Measurements from ENCODE around the gene IL17B. TPM values are rescaled to one million over a fixed set of nuclear protein-coding genes. Genes with fewer than 3 reads are reported as not detected.

IL17B gene
- total RNA-seq, 3 donors from 2014 or later, result 0.64 to 5.6 (median 5.4) TPM

- Histone ChIP-seq H3K36me3 (no peaks in the 10 kb centered on the region), H3K27me3 (no peaks in the 10 kb centered on the region), H3K4me3 (peak overlapping the region; percentile 42 to 76 (median 67)), H3K27ac (peak overlapping the region; percentile 91 to 92), H3K9me3 (no peaks in the 10 kb centered on the region), H3K4me1 (peaks cover 0 to 5% of the 10 kb centered on the region in 2 donors)
- no peak for TF ChIP-seq CTCF (IDR thresholded peaks at IDR 0.05)
- TF ChIP-seq POLR2AphosphoS5 (IDR thresholded peaks at IDR 0.05), result no peak
- no peak for TF ChIP-seq POLR2A (IDR thresholded peaks at IDR 0.05)
- intact Hi-C loops (cut with DNase I; ENCODE audit: low total_unique reads), result no loop called here
- peak in 1 of 2 donors; percentile 36 for DNase-seq (ENCODE audit: low spot score in 2 of 2)
Observed at GRCh38 chr5:149410721-149411432, 31.8 kb upstream of the IL17B start.

GRCh38 chr5:149410071-149410470 is 31.0 kb upstream of the IL17B start:
- Histone ChIP-seq H3K36me3 (no peaks in the 10 kb centered on the region), H3K4me1 (peaks cover 0 to 5% of the 10 kb centered on the region in 2 donors), H3K9me3 (no peaks in the 10 kb centered on the region), H3K27me3 (no peaks in the 10 kb centered on the region), H3K4me3 (peak overlapping the region; percentile 42 to 76 (median 67)), H3K27ac (peak overlapping the region; percentile 91 to 92)
- TF ChIP-seq POLR2AphosphoS5 (IDR thresholded peaks at IDR 0.05) (no peak), CTCF (IDR thresholded peaks at IDR 0.05) (no peak), POLR2A (IDR thresholded peaks at IDR 0.05) (no peak)
- DNase-seq (ENCODE audit: low spot score in 2 of 2), result no peak
- intact Hi-C loops (cut with DNase I; ENCODE audit: low total_unique reads), result no loop called here

GRCh38 chr5:149409268-149409948 is 30.3 kb upstream of the IL17B start:
- no peak for DNase-seq (ENCODE audit: low spot score in 2 of 2)
- no peaks in the 10 kb centered on the region for H3K4me1 ChIP-seq
- H3K27ac ChIP-seq, result peak overlapping the region; percentile 91 to 92
- H3K27me3 ChIP-seq, result no peaks in the 10 kb centered on the region
- H3K36me3 ChIP-seq, result no peaks in the 10 kb centered on the region
- H3K4me3 ChIP-seq, result peak overlapping the region; percentile 42 to 76 (median 67)
- H3K9me3 ChIP-seq, result no peaks in the 10 kb centered on the region
- intact Hi-C loops (cut with DNase I; ENCODE audit: low total_unique reads), result loop anchor here (1.0 kb wide), 1 partner anchor 40 kb away; no protein-coding TSS in a partner anchor
- TF ChIP-seq CTCF (IDR thresholded peaks at IDR 0.05), result no peak
- no peak for TF ChIP-seq POLR2AphosphoS5 (IDR thresholded peaks at IDR 0.05)
- no peak for TF ChIP-seq POLR2A (IDR thresholded peaks at IDR 0.05)

GRCh38 chr5:149408252-149409099 is 29.4 kb upstream of the IL17B start:
- Histone ChIP-seq H3K9me3 (no peaks in the 10 kb centered on the region), H3K4me3 (peak overlapping the region; percentile 42 to 76 (median 67)), H3K27ac (peak overlapping the region; percentile 91 to 92), H3K4me1 (no peaks in the 10 kb centered on the region), H3K27me3 (no peaks in the 10 kb centered on the region), H3K36me3 (no peaks in the 10 kb centered on the region)
- DNase-seq (ENCODE audit: low spot score in 2 of 2), result no peak
- TF ChIP-seq CTCF (IDR thresholded peaks at IDR 0.05) (no peak), POLR2AphosphoS5 (IDR thresholded peaks at IDR 0.05) (no peak), POLR2A (IDR thresholded peaks at IDR 0.05) (no peak)
- intact Hi-C loops (cut with DNase I; ENCODE audit: low total_unique reads), result loop anchor here (1.0 kb wide), 1 partner anchor 41 kb away; no protein-coding TSS in a partner anchor

Data from breast epithelium (tissue), 4 donors.